ENCODE measurements around the gene PKP2. TPM values are rescaled to one million over a fixed set of nuclear protein-coding genes. Genes with fewer than 3 reads are reported as not detected.
A peak's percentile ranks its signal among the peaks of the same experiment; 100 is the strongest.

The PKP2 gene
- total RNA-seq, 1 donor from 2014 or later: not detected

DNA sequence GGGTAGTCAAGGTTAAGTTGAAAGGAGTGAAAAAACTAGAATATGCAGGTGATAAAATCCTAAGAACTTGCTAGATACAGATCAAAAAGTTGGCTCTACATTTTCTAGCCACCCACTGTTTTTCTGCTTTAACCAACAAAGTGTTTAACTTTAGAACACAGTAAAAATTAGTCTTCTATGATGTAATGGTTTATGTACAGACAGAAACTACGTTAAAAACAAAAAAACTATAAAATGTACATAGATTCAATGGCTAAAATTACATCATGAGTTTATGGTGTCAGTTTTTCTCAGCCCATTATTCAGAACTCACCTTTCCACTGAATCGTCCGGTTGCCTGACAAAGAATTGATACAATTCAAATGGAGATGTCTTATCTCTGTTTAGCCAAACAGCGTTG, 143.0 kb downstream of the PKP2 start:
- Mint-ChIP-seq H3K36me3 (ENCODE audit: low read depth) (peaks cover 35% of the 10 kb centered on the region), H3K9me3 (no peaks in the 10 kb centered on the region), H3K4me3 (peak overlapping the region; percentile 88), H3K27me3 (ENCODE audit: insufficient read depth) (no peaks in the 10 kb centered on the region), H3K4me1 (ENCODE audit: low read depth) (peaks cover 33% of the 10 kb centered on the region), H3K27ac (no peak overlapping the region)
- intact Hi-C loops (cut with micrococcal nuclease): loop anchor here (2.0 kb wide), 2 partner anchors 47 to 647 kb away; partner anchors contain the start of gene BICD1
- DNase-seq (ENCODE audit: low spot score): no peak

DNA sequence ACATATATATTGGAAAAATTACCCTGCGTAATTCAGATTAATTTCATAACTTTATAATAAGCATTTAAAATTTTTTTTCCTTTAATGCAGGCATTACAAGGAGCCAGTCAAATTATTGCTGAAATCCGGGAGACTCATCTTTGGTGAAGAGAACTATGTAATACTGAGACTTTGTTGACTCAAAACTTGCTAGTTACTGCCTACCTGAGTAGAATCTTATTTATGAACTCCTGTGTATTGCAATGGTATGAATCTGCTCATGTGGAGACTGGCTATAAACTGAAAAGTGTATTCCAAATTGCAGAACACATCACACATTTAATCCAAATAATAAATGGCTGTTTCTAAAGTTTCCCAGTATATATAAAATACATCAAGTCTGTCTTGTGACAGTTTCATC, 153.3 kb downstream of the PKP2 start:
- H3K27ac Mint-ChIP-seq: no peak overlapping the region

DNA sequence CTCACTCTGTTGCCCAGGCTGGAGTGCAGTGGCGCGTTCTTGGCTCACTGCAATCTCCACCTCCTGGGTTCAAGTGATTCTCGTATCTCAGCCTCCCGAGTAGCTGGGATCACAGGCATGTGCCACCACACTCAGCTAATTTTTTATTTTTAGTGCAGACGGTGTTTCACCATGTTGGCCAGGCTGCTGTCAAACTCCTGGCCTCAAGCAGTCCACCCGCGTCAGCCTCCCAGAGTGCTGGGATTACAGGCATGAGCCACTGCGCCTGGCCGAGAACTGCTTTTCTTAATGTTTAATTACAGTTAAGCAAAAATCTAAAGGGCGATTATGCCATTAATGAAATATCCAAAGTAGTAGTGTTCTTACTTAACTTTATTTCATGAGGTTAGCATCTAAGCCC, 154.4 kb downstream of the PKP2 start:
- Mint-ChIP-seq H3K4me3 (no peak overlapping the region), H3K4me1 (ENCODE audit: low read depth) (peaks cover 7% of the 10 kb centered on the region)

More for the DNA sequence above, 153.3 kb downstream of the PKP2 start:
- no peak overlapping the region for H3K4me3 Mint-ChIP-seq
- DNase-seq (ENCODE audit: low spot score): no peak
- peaks cover 47% of the 10 kb centered on the region for H3K36me3 Mint-ChIP-seq (ENCODE audit: low read depth)
- no peaks in the 10 kb centered on the region for H3K27me3 Mint-ChIP-seq (ENCODE audit: insufficient read depth)
- H3K9me3 Mint-ChIP-seq: no peaks in the 10 kb centered on the region
- intact Hi-C loops (cut with micrococcal nuclease): loop anchor here (5.0 kb wide), 1 partner anchor 36 kb away; no protein-coding TSS in a partner anchor
- H3K4me1 Mint-ChIP-seq (ENCODE audit: low read depth): peaks cover 7% of the 10 kb centered on the region

More for the DNA sequence above, 154.4 kb downstream of the PKP2 start:
- no peak overlapping the region for H3K27ac Mint-ChIP-seq
- no peak for DNase-seq (ENCODE audit: low spot score)
- no peaks in the 10 kb centered on the region for H3K9me3 Mint-ChIP-seq
- intact Hi-C loops (cut with micrococcal nuclease): loop anchor here (5.0 kb wide), 1 partner anchor 35 kb away; no protein-coding TSS in a partner anchor
- peaks cover 46% of the 10 kb centered on the region for H3K36me3 Mint-ChIP-seq (ENCODE audit: low read depth)
- no peaks in the 10 kb centered on the region for H3K27me3 Mint-ChIP-seq (ENCODE audit: insufficient read depth)

Other genes with a start within 250 kb of the PKP2 start
- 87.0 and 91.9 TPM in 2 replicates for gene DNM1L, start 217.5 kb downstream of the PKP2 start, total RNA-seq
- 28.2 and 31.1 TPM in 2 replicates for gene YARS2, start 140.9 kb downstream of the PKP2 start, total RNA-seq